NCI-H2081 (cell line): ENCODE data around the gene HIF3A.
"Not testable (repeated sequence)": the region's sequence is repeated elsewhere in the genome, so short reads cannot be mapped to it uniquely, and the experiment has no call there.

Experiments
- DNase-seq, 2 experiments: peaks; one replicate each; lab custom pipeline; 2025; lab: John Stamatoyannopoulos, UW

HIF3A gene

DNA sequence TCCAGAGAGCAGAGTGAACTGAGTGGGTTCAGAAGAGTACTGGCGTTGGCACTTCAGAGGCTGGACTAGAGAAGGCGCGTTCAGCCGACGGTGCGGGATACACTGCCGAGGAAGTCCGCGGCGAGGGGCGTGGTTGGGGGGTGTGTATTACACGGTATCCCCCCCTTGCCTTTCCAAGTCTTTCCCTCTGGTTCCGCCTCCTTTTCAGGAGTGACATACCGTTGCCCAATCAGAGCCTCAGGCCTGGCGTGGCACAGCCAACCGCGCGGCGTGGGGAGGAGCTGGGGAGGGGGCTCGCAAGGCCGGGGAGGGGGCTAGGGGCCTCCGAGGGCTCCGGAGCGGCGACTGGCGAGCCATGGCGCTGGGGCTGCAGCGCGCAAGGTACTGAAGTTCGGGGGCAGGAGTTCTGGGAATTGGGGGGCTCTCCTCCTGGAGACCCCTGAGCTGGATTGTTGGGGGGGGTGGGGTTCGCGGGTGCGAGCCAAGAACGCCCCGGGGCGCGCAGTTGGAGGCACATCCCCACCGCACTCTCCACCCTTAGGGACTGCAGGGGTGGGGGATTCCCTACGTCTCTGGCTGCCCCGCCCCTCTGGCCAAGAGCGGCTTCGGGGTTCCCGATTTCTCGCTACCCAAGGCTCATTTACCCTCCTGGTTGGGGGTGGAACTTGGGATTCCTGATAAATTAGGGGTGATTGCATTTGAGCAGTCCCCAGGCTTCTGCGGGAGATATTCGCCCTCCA, at the start of gene HIF3A:
Gene HIF3A, plus strand, starts transcription at position 321 of the 740 bp plus-strand sequence. Its CDS starts 35 bp downstream, at position 356.
- DNase-seq: no peak

DNA sequence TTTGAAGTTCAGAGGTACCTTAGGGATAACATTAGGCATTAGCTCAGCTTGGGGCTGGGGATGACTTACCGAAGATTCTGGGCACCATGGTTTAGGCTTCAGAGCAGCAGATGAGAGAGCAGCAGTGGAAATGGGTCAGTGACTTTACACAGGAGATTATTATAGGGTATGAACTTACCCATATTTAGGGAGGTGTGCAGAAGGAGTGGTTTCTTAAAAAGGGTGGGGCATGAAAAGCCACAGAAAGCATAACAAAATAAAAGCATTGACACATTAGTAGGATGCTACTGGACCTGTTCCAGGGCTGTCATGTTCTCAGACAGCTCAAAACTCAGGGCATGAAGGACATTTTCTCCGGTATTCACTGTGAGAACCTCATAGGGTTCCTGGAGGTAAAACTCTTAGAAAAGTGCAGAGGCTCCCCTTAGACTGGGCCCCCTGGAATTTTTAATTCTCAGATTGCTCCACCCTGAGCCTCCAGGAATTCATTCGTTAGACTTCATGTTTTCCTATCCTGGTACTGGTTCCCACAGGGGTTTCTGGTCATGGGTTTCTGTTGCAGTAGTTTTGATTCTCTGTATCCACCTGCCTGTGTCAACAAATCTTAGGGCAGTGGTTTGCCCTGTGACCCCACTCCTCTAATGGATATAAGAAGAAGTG, 46.6 kb upstream of the HIF3A start:
- DNase-seq: no peak

DNA sequence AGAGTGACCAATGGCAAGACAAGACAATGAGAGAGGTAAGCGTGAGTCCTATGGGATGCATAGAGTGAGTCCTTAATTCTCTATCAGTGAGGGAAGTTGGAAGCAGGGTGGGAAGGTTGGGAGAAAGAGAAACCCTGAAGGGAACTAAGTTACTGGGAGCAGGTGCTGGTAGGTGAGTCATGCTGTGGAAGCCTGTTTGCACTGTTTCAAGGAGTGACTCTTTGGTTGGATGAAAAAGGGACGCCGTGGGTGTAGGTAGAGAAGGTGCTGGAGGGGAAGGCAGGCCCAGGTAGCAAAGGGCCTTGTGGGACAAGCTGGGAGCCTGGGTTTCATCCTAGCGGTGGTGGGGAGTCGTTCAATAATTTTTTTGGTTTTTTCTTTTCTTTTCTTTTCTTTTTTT, 45.4 kb upstream of the HIF3A start:
- DNase-seq: no peak

DNA sequence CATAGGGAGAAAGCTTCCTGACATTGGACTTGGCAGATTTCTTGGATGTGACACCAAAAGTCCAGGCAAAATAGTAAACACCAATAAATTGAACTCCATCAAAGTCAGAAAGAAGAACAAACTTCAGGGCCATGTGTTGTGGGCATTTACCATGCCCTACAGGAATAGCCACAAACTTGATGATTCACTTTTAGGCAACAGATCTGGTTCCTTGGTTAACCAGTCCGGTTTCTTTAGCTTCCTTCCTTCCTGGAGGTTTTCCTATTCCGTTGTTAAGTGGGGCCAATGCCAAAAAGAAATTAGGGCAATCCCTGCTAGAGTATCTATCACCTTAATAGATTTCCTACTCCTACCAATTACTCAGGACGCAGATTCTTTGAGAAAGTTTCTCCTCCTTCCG, 42.1 kb upstream of the HIF3A start:
- no peak for DNase-seq

DNA sequence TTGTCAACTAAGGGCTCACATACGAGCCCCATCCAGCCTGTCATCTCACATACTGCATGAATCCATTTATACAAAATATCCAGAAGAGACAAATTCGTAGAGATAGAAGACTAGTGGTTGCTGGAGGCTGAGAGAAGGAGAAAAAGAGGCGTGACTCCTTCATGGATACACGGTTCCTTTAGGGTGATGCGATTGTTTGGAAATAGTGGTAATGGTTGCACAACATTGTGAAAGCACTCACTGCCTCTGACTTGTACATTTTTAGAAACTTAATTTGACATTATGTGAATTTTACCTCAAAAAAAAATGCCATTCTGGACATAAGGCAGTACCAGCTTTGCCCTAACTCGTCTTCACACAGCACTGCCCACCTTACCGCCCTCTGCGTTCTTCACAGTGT, 40.0 kb upstream of the HIF3A start:
- DNase-seq: no peak

DNA sequence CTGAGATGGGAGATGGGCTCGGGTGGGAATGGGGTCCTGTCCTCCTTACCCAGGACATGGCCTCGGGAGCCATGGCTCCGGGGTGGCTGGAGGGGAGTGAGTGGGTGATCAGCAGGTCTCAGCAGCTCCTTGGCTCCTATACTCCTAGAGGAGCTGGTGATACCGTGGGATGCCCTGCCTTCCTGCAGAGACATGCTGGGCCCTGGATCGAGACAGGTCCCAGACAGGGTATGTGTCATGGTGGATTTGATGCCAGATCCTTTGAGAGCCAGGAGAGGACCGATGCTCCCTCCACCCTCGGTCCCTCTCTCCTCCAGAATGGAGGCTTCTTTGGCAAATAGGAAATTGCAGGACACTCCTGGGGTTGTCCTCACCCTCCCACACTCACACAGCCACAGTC, 35.3 kb upstream of the HIF3A start:
- DNase-seq: not testable (repeated sequence)

DNA sequence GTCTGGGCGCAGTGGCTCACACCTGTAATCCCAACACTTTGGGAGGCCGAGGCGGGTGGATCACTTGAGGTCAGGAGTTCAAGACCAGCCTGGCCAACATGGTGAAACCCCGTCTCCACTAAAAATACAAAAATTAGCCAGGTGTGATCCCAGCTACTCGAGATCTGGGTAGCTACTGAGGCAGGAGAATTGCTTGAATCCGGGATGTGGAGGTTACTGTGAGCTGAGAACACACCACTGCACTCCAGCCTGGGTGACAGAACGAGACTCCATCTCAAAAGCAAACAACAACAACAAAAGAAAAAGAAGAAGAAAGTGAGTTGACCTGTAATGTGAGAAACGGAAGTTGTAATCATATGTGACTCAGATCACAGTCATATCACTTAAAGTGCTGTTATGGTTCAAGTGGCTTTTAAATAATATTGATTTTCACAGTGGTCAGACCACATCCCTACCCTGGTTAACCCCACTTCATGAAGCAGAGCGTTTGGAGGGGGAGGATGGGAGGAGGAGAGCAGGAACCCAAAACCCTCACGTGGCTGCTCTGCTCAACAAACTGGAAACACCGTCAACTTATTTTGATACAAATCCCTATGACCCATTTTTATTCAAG, 34.1 kb upstream of the HIF3A start:
- not testable (repeated sequence) for DNase-seq

DNA sequence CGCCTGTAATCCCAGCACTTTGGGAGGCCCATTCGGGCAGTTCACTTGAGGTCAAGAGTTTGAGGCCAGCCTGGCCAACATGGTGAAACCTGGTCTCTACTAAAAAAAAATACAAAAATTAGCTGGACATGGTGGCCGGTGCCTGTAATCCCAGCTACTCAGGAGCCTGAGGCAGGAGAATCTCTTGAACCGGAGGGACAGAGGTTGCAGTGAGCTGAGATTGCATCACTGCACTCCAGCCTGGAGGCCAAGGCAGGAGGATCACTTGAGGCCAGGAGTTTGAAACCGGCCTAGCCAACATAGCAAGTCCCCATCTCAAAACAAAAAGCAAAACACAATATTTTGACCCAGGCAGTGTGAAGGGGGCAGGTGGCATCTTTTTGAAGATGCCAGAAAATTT, 32.0 kb upstream of the HIF3A start:
- not testable (repeated sequence) for DNase-seq

DNA sequence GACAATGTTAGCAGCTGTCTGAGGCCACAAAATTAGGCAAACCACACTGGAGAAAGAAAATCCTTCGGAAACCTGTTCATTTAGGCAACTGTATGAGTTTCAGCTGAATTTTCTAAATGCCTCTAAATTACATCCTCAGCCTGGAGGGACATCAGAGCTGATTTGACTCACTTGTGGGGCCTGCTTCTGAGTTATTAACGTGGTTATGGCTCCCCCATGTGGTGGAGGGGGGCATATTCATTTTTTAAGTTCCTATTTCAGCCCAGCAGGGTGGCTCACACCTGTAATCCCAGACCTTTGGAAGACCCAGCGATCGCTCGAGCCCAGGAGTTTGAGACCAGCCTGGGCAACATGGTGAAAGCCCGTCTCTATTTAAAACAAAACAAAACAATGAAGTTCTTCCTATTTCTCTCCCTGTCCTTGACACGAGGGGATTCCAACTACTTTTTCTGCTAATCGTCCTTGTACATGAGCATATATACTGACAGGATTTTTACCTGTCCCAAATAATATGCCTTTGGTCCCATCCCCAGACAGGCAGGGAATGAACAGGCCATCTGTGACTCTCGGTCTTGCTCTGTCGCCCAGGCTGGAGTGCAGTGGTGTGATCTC, 31.5 kb upstream of the HIF3A start:
- DNase-seq: peak; percentile 63 to 65

DNA sequence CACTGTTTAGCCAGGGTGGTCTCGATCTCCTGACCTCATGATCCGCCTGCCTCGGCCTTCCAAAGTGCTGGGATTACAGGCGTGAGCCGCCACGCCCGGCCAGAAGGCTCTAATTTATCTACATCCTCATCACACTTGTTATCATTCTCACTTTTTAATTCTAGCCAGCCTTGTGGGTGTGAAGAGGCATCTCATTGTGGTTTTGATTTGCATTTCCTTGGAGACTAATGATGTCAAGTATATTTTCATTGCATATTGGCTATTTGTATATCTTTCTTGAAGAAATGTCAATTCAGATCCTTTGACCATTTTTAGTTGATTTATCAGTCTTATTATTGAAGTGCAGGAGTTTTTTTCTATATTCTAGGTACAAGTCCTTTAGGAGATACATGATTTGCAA, 27.7 kb upstream of the HIF3A start:
- DNase-seq: no peak

DNA sequence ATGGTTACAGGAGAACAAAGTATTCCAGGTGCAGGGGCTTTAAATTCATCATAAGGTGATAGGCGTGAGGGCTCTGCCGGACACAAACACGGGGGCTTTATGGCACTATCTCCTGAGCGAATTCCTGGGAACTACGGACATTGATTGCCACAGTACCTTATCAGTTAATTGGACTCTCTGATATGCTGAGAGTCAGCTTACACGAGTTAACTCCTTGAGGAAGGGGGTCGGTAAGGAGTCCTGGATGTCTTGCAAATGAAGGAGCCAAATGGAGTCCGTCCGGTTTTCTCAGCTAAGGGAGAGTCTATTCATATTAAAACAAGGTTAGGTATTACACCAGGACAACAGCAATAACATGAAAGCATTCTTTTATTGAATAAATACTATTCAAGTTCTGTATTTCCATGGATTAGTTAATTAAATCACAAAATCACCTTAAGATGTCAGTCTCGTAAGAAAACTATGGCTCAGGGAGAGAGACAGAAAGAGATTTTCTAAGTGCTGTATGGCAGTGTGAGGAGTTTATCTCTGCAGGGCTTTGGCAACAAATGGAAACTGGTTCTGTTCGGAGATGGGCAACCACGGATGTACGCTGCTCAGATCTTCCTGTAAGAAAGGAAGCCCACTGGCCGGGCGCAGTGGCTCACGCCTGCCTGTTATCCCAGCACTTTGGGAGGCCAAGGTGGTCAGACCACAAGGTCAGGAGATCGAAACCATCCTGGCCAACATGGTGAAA, 26.2 kb upstream of the HIF3A start:
- no peak for DNase-seq

DNA sequence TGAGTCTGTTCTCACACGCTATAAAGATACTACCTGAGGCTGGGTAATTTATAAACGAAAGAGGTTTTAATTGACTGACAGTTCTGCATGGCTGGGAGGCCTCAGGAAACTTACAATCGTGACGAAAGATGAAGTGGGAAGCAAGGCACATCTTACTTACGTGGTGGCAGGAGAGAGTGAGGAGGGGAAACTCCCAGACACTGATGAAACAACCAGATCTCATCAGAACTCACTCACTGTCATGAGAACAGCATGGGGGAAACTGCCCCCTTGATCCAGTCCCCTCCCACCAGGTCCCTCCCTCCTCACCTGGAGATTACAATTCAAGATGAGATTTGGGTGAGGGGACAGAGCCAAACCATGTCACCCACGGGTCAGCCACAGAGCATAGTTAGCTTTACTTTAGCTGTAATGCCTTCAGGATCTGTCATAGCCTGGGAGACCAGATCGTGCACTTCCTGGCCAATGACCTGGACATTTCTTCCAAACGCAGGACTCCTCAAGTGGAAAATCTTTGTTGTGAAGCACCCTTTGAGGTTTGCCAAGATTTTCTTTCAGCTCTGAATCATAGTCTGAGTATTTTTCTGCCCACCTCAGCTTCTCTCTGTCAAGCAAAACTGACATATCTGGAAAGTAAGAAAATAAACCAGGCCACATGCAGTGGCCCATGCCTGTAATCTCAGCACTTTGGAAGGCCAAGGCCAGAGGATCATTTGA, 25.2 kb upstream of the HIF3A start:
- DNase-seq: no peak

DNA sequence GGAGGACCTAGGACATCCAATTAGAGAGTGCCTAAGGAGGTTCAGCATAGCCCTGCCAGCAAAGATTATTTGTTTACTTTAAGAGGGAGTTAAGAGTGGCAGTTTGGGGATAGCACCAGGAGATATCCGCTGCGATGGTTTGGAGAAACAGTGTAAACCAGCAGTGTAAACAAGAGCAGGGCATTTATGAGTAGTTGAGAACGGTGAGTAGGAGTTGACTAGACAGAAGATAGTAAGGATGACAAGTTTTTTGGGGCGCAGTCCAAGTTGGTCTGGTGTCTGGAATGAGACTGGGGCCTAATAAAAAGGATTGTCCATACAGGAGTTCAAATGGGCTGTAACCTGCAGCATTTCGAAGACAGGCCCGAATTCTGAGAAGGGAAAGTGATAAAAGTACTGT, 22.9 kb upstream of the HIF3A start:
- not testable (repeated sequence) for DNase-seq

DNA sequence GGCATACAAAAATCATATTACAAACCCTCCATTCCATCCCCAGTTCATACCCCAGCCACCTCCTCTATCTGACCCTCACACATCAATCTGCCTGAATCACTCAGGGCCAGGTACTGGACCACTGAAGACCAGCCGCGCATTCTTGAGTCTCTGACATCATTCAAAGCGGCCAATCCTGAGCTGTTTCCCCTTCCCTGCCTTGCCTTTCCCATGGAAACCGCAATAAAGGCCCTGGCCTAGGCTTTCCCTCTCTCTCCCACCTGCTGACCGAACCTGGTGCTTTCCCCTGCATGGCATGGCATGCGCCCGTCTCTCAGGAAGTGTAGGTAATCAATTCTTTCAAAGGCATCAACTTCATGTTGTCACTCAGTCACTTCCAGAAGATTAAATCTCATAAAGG, 17.7 kb upstream of the HIF3A start:
- no peak for DNase-seq

DNA sequence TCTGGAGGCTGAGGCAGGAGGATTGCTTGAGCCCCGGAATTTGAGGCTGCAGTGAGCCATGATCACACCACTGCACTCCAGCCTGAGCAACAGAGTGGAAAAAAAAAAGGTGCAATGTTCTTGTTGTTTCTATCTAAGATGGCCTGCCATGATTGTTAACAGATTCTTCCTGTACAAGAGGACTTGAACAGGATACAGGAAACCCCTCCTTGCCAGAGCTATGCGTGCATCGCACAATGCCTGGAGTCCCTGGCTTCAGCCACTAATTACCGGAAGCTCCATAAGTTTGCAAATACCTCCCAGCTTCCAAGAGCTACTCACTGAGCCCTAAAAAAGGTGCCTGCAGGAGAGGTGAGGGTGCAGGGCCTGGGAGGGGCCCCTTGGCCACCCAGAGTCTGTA, 13.1 kb upstream of the HIF3A start:
- DNase-seq: no peak

DNA sequence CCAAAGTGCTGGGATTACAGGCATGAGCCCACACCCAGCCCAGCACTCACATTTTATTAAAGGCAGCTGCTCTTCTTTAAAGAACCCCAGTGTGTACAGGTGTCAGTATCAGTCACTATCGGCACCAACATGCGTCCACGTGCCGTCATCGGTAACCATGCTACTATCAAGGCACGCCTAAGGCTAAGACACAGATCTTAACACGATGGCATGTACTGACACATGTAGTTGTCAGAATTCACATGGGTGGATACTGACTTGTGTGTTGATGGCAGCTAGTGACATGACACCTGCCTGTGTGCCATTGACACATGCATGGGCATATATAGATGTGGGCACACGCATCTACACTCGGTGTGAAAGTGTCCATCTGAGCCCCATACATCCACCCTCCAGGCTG, 12.2 kb upstream of the HIF3A start:
- DNase-seq: no peak

DNA sequence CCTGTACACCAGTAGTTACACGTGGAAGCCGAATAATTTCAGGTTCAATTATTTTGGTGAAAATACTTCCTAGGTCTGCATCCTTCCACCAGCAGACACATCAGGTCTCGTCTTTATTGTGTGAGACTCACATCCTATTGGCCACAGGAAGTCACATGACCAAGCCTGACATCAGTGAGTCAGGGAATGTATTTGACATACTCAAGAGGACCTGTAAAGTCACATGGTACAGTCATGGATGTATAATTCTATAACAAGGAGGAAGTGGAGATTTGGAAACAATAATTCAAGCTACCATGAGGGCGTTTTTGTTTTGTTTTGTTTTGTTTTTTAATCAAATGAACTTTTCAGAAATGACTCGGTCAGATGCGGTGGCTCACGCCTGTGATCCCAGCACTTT, 9.3 kb upstream of the HIF3A start:
- no peak for DNase-seq

DNA sequence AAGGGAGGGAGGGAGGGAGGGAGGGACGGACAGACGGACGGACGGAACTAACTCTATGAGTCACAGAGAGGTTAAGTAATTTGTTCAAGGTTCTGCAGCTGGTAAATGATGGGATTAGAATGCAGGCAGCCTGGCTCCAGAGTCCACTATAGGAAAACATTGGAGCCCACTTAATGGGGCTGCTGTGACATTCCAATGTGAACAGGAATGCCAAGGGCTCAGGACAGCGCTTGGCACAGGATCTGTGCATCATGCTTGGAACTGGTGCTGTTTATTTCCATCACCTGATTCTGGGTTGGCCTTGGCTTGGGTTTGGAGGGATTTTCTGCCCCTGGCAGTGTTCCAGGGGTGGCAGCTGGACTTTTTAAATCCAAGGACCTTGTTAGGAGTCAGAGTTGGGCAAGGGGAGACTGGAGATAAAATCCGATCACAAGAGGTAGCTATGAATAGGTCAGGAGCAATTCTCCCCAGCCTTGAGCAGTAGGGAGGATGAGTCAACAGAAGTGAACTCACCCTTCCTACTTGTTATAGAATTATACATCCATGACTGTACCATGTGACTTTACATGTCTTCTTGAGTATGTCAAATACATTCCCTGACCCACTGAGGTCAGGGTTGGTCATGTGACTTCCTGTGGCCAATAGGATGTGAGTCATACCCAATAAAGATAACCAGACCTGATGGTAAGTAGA, 7.8 kb upstream of the HIF3A start:
- no peak for DNase-seq

DNA sequence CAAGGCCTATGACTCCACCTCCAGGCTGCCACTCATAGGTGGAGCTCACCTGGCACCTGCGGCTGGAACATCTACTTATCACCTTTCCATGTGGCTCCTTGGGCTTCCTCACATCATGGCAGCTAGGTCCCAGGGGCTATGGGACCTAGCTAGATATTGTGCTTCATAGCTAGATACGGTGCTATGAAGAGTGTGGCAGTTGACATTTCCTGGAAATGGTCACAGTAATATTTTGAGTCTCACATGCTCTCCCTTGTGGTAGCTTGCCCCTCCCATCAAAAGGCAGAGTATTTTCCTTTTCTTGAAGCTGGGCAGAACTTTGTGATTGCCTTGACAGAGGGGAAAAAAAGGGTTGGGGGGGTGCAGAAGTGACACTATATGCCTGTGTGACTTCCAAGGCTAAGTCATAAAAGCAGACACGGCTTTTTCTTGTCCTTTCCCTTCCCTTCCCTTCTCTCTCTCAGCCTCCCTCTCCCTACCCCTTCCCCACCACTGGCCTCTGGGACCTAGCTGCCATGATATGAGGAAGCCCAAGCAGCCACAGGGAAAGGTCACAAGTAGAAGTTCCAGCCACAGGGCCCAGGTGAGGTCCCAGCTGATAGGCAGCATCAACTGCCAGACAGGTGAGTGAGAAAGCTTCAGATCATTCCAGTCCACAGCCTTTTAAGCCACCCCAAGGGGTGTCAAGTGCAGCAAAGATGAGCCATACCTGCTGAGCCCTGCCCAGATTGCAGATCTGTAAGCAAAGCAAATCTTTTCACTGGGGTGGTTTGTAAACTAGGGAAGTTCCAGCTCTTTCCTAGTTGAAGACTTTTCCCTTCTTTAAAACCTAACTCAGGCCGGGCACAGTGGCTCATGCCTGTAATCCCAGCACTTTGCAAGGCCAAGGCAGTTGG, 6.9 kb upstream of the HIF3A start:
- DNase-seq: no peak

DNA sequence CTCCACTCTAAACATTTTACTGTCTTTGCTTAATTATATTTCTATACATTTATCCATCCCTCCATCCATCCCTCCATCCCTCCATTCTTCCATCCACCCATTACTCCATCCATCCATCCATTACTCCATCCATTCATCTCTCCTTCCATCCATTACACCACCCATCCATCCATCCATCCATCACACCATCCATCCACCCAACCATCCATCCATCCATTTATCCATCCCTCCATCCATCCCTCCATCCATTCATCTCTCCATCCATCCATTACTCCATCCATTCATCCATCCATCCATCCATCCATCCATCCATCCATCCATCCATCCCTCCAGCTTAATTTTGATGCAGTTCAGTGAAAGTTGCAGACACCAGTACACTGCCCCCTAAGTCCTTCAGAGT, 5.0 kb upstream of the HIF3A start:
- DNase-seq: no peak
